ENCODE data around the gene MBTPS1.

Gene MBTPS1

GRCh38 chr16:84071121-84071520 is 45.6 kb downstream of the MBTPS1 start:
- no peak for DNase-seq

DNA sequence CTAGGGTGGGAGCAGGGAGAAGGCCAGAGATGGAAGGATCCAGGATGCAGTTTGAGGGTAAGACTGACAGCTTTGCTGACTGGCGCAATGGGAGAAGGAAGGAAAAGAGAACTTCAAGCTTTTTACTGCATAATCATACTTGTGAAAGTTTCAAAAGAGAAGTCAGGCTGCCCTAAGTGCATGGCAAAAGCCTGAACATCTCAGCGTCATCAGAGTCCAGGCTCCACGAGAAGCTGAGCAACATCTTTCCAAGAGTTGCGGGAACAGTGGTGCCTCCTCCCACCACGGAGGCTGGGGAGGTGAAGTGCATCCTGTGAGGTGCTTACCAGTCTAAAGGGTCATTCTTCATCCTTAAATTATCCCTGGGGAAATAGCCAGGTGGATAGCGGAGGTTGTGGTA is 47.2 kb downstream of the MBTPS1 start:
- no peak for DNase-seq

DNA sequence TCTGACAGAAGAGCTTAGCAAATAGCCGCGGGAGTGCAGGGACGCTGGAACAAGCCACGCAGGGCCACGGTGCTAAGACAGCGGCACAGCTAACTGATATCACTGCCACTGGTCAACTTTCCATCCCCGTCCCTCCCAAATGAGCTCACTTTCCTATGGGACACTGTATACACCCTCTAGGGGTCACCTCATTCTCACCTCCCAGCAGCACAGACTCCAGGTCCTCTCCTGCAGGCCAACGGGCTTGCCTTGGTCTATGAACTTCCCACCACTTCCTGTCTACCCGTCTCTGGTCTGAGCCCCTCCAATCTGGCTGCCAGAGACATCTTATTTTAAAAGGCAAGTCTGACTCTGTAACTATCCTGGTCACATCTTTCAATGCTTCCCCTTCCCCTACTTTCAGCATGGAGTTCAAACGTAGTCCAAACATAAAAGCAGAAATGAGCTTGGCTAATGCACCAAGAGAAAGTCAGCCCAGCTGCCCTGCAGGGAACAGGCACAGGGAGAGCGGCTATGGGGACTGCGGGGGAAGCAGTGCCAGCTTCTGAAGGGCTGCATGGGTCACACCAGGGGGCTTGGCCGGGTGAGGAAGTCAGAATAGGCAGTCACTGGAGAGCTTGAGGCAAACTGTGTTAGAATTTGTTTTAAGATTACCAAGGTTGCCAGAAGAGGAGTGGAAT is 47.8 kb downstream of the MBTPS1 start:
- DNase-seq: no peak

DNA sequence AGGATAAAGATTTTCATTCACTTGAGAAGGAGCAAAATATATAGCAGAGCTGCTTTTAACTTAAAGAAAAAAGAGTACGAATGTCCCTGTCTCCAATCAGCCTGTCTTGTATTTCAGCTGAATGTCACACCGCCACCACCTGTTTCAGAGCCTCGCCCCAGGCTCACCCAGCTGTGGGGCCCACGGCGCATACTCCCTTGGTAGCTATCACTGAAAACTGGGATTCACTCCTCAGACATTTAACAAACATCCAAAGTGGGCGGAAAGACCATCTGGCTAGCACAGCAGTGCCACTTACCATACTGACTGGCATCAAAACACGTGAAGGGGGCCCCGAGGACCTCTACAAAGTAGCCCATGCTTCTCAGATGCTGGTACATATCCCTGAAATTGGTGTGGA is 48.7 kb downstream of the MBTPS1 start:
- no peak for DNase-seq

DNA sequence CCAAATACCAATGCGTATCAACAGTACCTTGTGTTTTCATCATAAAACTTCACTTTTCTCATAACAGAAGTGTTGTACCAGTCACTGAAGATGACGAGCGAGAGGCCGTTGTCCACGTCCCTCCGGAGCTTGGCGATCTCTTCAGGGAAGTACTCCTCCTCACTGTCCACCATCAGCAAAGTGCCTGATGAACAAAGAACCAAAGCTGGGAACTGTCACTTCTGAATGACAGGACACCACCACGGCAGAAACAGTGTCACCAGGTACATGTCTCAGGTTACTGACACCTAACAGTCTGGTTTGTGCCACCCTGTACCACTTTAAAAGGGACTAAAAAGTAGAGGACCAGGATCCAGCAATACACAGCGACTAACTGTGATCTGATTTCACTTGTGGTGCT is 49.1 kb downstream of the MBTPS1 start:
- no peak for DNase-seq

- no peak for DNase-seq
Measured at GRCh38 chr16:84065536-84066132, 51.1 kb downstream of the MBTPS1 start.

DNA sequence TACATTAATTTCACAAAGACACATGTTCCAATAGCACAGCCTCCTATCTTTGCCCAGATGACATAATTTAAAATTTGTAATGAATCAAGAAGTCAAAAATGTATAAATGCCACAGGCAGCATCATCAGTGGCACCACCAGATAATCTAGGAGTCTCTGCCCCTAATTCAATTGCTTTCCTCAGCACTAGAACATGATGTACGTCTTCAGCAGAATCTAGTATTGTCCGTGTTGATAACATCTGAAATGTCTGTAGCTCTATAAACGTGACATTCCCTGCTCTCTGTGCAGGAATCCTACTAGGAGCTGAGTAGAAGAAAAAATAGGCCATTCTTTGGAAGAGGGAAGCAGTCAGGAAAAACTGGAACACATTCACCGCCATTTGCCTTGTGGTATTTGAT is 52.8 kb downstream of the MBTPS1 start:
- DNase-seq: no peak

GRCh38 chr16:84062734-84063640 is 53.8 kb downstream of the MBTPS1 start:
- DNase-seq: no peak

- DNase-seq: no peak
Measured at GRCh38 chr16:84061236-84061819, 55.4 kb downstream of the MBTPS1 start.

- no peak for DNase-seq
Measured at GRCh38 chr16:84059946-84060901, 56.5 kb downstream of the MBTPS1 start.

GRCh38 chr16:84059111-84059510 is 57.6 kb downstream of the MBTPS1 start:
- no peak for DNase-seq

- no peak for DNase-seq
Measured at GRCh38 chr16:84058664-84059063, 58.1 kb downstream of the MBTPS1 start.

- no peak for DNase-seq
Measured at GRCh38 chr16:84058211-84058610, 58.5 kb downstream of the MBTPS1 start.

DNA sequence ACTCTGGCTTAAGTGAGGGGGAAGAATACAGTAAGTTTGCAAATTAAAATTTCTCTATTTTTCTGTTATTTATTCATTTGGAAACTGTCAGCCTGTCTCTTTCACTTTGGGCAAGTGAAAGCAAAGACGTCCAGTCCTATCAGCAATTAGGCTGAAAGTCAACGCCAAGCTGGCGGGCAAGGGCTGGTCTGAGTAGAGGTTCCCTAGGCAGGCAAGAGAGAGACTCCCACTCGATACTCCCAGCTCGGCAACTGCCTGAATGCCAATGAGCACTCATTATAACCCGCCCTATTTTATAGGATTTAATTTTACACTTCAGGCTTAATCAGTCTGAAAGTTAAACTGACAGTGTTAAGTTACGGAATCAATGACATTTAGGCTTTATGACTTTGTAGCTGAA is 59.8 kb downstream of the MBTPS1 start:
- DNase-seq: no peak

DNA sequence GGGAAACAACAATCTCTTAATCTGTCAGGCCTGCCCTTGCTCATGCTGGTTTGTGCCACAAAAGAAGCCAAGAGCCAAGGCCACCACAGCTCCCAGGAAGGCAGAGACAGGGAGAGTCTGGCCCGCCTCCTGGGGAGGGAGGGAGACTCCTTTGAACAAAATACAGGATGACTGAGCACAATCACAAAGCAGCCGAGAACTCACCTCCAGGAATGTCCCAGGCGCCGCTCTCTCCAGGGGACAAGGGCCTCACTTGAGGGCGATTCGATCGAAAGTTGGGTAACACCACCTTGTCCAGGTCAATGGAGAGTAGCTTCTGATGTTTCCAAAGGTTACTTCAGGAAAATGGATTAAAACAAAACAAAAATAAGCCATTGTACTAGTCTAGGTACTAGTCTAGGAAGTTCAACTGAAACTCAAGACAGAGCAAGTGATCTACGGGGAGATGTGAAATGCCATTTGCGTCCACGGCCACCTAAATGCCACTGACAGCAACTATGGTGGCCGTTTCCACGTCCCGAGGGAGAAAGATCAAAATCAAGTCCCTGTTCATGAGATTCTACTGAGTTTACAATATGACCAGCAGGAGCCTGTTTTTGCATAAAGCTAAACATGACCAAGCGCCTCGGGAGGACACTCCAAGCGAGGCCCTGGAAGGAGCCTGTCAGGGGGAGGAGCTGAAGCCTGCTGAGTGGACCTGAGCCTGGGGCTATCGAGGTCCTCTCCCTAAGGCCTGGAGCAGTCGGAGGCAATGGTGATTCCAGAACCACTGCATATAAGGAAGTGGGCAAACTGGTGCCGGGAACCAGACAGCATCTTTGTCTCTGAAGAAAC is 60.7 kb downstream of the MBTPS1 start:
- no peak for DNase-seq

GRCh38 chr16:84055366-84055765 is 61.4 kb downstream of the MBTPS1 start:
- no peak for DNase-seq

- no peak for DNase-seq
Measured at GRCh38 chr16:84054916-84055315, 61.8 kb downstream of the MBTPS1 start.

- DNase-seq: no peak
Measured at GRCh38 chr16:84054271-84054670, 62.5 kb downstream of the MBTPS1 start.

- no peak for DNase-seq
Measured at GRCh38 chr16:84053237-84053636, 63.5 kb downstream of the MBTPS1 start.

GRCh38 chr16:84052071-84052622 is 64.6 kb downstream of the MBTPS1 start:
- DNase-seq: no peak

GRCh38 chr16:84050316-84050715 is 66.4 kb downstream of the MBTPS1 start:
- DNase-seq: no peak

Data from NCI-H1048 (cell line).